DOHH2 (cell line): ENCODE measurements around the gene CCBE1.

ENCODE experiments used
- CTCF ChIP-seq: fragments of 200-600 bp; sonication (generic); IDR thresholded peaks from one replicate; pipeline ENCODE4 v1.5.1; 2014; ENCODE audit warnings: antibody characterized with exemption, mild to moderate bottlenecking, low read depth, low read length; ENCODE audit not compliant: poor library complexity, severe bottlenecking
- EZH2phosphoT487 ChIP-seq: fragments of 200-600 bp; sonication (generic); IDR thresholded peaks from 2 replicates; pipeline ENCODE4 v1.6.1; 2017; ENCODE audit warnings: borderline replicate concordance, mild to moderate bottlenecking, antibody characterized with exemption, low read length, moderate library complexity, mixed read lengths

- TF ChIP-seq CTCF (no peak), EZH2phosphoT487 (no peak)
Observed at GRCh38 chr18:59566533-59566971, 130.7 kb downstream of the CCBE1 start.
